Neural cell (in vitro differentiated cells): Measurements from ENCODE around the gene DDX24.

Experiments used
- CTCF ChIP-seq: fragments of 450-650 bp; IDR thresholded peaks from 2 replicates; pipeline ENCODE4 v1.5.1; 2014; ENCODE audit warnings: antibody characterized with exemption, mild to moderate bottlenecking, moderate library complexity; ENCODE audit not compliant: poor library complexity, severe bottlenecking
- EP300 ChIP-seq: fragments of 450-650 bp; conservative IDR thresholded peaks from 2 replicates; pipeline ENCODE4 v1.6.1; 2014; ENCODE audit warnings: antibody characterized with exemption, mild to moderate bottlenecking, moderate library complexity; ENCODE audit not compliant: poor library complexity, severe bottlenecking
- EZH2 ChIP-seq: fragments of 200-600, 300-800 bp; shearing (Covaris generic), sonication (generic); IDR thresholded peaks from 2 replicates; pipeline ENCODE4 v1.6.1; 2014; ENCODE audit warnings: antibody characterized with exemption, low read length, borderline replicate concordance, mild to moderate bottlenecking; ENCODE audit not compliant: insufficient read depth, poor library complexity, severe bottlenecking
- POLR2AphosphoS5 ChIP-seq: IDR thresholded peaks from 2 replicates; pipeline ENCODE4 v1.6.1; 2012
- SMC3 ChIP-seq: fragments of 450-650 bp; conservative IDR thresholded peaks from 2 replicates; pipeline ENCODE4 v1.6.1; 2014; ENCODE audit warnings: antibody characterized with exemption, mild to moderate bottlenecking, moderate library complexity; ENCODE audit not compliant: poor library complexity
- TAF1 ChIP-seq: IDR thresholded peaks from 2 replicates; pipeline ENCODE4 v1.6.1; 2012; ENCODE audit warnings: low read depth

- no peak for TF ChIP-seq CTCF
- TF ChIP-seq EZH2 = no peak
- no peak for TF ChIP-seq EP300
- no peak for TF ChIP-seq POLR2AphosphoS5
- TF ChIP-seq TAF1 = no peak
- TF ChIP-seq SMC3 = no peak
Observed at GRCh38 chr14:94115058-94115591, 34.1 kb upstream of the DDX24 start.
